NCI-H2029 (cell line): ENCODE results near the gene ADH1A.
"Not testable (repeated sequence)": the region's sequence is repeated elsewhere in the genome, so short reads cannot be mapped to it uniquely, and the experiment has no call there.

Experiments
- DNase-seq: peaks from one replicate; lab custom pipeline; 2025; lab: John Stamatoyannopoulos, UW

Gene ADH1A

DNA sequence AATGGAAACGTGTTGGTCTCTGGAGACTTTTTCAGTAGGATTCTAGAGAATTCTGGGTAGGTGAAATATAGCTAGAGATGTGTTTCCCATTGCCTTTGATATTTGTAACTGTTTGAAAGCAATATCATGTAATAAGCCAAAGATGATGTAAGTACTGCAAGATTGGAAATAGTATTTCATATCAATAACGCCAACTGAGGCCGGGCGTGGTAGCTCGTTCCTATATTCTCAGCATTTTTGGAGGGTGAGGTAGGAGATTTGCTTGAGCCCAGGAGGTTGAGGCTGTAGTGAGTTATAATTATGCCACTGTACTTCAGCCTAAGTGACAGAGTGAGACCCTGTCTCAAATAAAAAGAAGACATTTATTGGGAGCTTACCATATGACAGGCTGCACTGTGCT lies 9.5 kb downstream of the ADH1A start:
- DNase-seq, result no peak

- no peak for DNase-seq
These were observed 14.4 kb downstream of the ADH1A start for GRCh38 chr4:99276417-99276816.

DNA sequence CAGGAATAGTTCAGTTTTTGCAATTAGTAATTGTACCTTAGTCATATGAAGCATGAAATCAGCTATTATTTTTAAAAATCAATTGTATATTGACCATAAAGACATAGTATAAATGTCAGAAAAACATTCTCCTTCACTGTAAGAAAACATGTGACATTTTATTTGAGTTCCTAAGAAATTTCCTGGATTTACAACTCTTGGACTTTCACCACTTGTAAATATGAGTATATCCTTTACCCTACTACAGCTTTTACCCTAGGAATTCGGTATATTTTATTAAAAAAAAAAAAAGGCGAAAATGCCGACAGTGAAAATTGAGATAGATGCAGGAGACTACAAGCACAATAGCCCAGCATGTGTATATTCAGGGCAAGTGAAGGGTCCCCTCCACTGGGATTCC lies 14.9 kb downstream of the ADH1A start:
- no peak for DNase-seq

DNA sequence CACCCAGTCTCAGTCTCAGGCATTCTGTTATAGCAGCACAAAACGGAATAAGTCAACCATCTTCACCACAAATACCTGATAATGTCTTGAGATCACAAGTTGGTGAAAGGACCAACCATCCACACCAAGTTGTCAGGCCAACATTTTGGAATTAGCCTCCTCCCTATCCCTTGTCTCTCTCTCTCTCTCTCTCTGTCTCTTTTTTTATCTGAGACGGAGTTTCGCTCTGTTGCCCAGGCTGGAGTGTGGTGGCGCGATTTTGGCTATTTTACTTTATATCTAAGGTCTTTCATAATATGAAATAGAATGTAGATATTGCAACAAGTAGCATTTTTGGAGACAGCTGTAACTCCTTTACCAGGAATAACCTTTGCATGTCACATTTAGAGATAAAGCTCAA lies 15.7 kb downstream of the ADH1A start:
- no peak for DNase-seq

- no peak for DNase-seq
These were observed 17.1 kb downstream of the ADH1A start for GRCh38 chr4:99273704-99274103.

GRCh38 chr4:99264927-99265326 lies 25.9 kb downstream of the ADH1A start:
- no peak for DNase-seq

GRCh38 chr4:99252746-99253145 lies 38.0 kb downstream of the ADH1A start:
- no peak for DNase-seq

DNA sequence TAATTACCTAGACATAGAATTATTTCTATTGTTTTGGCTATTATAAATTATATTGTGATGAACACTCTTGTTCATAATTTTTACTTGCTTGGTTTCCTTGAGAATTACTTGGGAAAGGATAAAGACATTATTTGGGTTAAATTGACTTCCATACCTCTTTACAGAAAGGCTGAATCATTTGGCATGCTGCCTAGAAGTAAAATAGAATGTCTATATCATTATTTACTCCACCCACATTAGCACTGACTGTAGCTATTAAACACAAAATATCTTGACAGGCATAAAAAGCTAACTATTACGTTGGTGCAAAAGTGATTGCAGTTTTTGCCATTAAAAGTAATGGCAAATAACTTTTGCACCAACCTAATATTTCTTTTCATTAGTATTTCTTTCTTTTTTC lies 42.1 kb downstream of the ADH1A start:
- no peak for DNase-seq

DNA sequence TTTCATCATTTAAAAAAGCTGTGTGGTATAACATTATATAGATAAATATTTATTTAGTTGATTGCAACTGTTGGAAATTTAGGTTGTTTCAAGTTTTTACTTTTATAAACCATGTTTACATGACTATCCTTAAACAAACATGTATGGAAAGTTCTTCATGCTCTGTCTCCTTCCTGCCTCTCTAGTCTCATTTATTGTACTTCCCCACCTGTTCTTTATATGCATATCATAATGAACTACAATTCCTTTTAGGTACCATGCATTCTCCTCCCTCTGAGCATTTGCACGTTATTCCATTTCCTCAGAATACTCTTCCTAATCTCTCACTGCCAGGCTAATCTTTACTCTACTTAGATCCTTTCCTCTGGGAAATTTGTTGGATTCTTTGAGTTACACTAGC lies 54.8 kb downstream of the ADH1A start:
- DNase-seq, result no peak

DNA sequence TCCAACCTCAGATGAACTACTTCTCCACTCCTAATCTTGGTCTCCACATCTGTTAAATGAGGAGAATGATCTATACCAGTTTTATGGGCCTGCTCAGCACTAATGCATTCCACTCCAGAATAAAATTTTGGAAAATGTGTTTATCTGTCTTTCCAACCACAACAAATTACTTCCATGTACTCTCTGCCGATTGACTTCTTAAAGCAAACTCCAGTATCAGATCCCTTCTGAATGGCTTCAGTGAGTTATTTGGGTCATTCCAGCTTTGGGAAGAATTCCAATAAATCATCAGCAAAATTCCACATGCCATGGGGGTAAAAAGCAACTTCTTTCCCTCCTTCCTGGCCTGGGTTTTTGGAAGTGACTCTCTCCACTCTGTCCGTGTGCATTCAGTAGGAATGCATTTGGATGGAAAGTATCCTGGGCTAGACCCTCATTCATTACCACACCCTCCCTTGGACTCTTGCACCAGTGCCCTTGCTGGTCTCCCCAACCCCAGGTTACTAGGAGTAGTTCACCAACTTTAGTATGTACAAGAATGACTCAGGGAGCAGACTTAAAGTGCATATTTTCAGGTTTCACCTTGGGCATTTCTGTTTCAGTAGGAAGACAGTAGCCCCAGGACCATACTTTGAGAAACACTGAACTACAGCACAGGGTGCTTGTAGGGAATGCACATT lies 56.3 kb downstream of the ADH1A start:
- DNase-seq, result no peak

- DNase-seq, result not testable (repeated sequence)
These were observed 57.4 kb downstream of the ADH1A start for GRCh38 chr4:99233397-99233796.

DNA sequence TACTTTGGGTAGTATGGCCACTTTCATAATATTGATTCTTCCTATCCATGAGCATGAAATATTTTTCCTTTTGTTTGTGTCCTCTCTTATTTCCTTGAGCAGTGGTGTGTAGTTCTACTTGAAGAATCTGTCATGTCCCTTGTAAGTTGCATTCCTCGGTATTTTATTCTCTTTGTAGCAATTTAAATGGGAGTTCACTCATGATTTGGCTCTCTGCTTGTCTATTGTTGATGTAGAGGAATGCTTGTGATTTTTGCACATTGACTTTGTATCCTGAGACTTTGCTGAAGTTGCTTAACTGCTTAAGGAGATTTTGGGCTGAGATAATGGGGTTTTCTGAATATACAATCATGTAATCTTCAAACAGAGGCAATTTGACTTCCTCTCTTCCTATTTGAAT lies 62.1 kb downstream of the ADH1A start:
- DNase-seq, result not testable (repeated sequence)

- DNase-seq, result not testable (repeated sequence)
These were observed 63.1 kb downstream of the ADH1A start for GRCh38 chr4:99227646-99228045.
